ENCODE measurements around the gene MT1B.

- TF ChIP-seq MAX (CRISPR knock-in tag; IDR thresholded peaks at IDR 0.05) (no peak), POLR2A (conservative IDR thresholded peaks at IDR 0.05) (no peak), GMEB1 (CRISPR knock-in tag; IDR thresholded peaks at IDR 0.05) (no peak), KLF13 (tag; IDR thresholded peaks at IDR 0.05; ENCODE audit: borderline replicate concordance, low read depth) (no peak), CEBPB (tag; IDR thresholded peaks at IDR 0.05) (no peak)
Measured at GRCh38 chr16:56645838-56646237, 5.8 kb upstream of the MT1B start.
